Measurements from ENCODE around the gene ANGPTL3.

The ANGPTL3 gene

DNA sequence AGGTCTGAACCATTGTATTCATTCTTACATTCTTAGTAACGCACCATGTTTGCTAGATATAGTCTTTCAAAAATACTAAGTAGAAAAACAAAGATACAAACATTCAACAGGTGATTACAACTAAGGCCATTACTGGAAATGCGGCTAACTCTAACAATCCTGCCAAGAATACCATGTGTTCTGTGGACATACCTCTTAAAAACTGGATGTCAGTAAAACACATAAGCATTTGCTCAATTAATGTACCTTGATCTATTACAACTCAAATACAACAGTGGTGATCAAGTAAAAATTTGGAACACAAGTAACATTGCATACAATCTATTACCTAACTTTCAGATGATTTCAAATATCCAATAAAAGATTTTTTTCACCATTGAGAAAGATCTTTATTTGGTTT lies 15.4 kb downstream of the ANGPTL3 start:
- TF ChIP-seq ZBTB7A (IDR thresholded peaks at IDR 0.05; ENCODE audit: low read depth) (no peak), EGR1 (IDR thresholded peaks at IDR 0.05) (no peak), CREB1 (IDR thresholded peaks at IDR 0.05; ENCODE audit: low read depth) (no peak), EP300 (IDR thresholded peaks at IDR 0.05; ENCODE audit: borderline replicate concordance) (no peak), USF1 (IDR thresholded peaks at IDR 0.05) (no peak)
- TF ChIP-seq, protein P1, sequence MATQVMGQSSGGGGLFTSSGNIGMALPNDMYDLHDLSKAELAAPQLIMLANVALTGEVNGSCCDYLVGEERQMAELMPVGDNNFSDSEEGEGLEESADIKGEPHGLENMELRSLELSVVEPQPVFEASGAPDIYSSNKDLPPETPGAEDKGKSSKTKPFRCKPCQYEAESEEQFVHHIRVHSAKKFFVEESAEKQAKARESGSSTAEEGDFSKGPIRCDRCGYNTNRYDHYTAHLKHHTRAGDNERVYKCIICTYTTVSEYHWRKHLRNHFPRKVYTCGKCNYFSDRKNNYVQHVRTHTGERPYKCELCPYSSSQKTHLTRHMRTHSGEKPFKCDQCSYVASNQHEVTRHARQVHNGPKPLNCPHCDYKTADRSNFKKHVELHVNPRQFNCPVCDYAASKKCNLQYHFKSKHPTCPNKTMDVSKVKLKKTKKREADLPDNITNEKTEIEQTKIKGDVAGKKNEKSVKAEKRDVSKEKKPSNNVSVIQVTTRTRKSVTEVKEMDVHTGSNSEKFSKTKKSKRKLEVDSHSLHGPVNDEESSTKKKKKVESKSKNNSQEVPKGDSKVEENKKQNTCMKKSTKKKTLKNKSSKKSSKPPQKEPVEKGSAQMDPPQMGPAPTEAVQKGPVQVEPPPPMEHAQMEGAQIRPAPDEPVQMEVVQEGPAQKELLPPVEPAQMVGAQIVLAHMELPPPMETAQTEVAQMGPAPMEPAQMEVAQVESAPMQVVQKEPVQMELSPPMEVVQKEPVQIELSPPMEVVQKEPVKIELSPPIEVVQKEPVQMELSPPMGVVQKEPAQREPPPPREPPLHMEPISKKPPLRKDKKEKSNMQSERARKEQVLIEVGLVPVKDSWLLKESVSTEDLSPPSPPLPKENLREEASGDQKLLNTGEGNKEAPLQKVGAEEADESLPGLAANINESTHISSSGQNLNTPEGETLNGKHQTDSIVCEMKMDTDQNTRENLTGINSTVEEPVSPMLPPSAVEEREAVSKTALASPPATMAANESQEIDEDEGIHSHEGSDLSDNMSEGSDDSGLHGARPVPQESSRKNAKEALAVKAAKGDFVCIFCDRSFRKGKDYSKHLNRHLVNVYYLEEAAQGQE (IDR thresholded peaks at IDR 0.05; ENCODE audit: low read depth), result no peak

DNA sequence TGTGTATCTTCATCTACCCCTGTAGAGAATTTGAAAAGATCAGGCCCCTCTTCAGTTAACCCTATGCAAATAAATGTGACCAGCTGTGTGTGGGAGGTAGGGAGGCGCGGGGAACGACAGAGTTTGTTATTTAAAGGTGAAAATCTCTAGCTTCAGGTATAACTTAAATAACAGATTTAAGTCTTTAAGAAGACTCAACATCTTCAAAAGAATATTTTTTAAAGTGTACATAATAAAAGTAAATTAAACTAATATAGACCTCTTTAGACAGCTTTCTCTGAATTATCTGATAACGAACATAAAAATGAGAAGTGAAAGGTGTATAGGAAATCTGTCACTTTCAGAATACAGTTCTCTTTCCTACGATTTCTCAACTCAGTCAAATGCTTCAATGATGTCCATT lies 16.0 kb downstream of the ANGPTL3 start:
- TF ChIP-seq RAD21 (IDR thresholded peaks at IDR 0.05; ENCODE audit: low read depth) (no peak), EGR1 (IDR thresholded peaks at IDR 0.05) (no peak), TCF12 (IDR thresholded peaks at IDR 0.05; ENCODE audit: low read depth) (no peak), TEAD4 (IDR thresholded peaks at IDR 0.05) (no peak)

- TF ChIP-seq EGR1 (IDR thresholded peaks at IDR 0.05) (no peak), YY1 (IDR thresholded peaks at IDR 0.05; ENCODE audit: low read depth) (no peak), USF1 (IDR thresholded peaks at IDR 0.05) (no peak), TEAD4 (IDR thresholded peaks at IDR 0.05) (no peak), CEBPB (IDR thresholded peaks at IDR 0.05) (no peak), TCF12 (IDR thresholded peaks at IDR 0.05; ENCODE audit: low read depth) (no peak), EP300 (IDR thresholded peaks at IDR 0.05; ENCODE audit: borderline replicate concordance) (no peak), MAX (IDR thresholded peaks at IDR 0.05) (no peak), CREB1 (IDR thresholded peaks at IDR 0.05; ENCODE audit: low read depth) (no peak), FOXM1 (IDR thresholded peaks at IDR 0.05; ENCODE audit: borderline replicate concordance, low read depth) (no peak), TAF1 (IDR thresholded peaks at IDR 0.05; ENCODE audit: low read depth) (no peak), NFIC (IDR thresholded peaks at IDR 0.05) (no peak)
- TF ChIP-seq, protein P1 (IDR thresholded peaks at IDR 0.05; ENCODE audit: low read depth), result no peak
These were observed 16.6 kb downstream of the ANGPTL3 start for GRCh38 chr1:62613890-62614289.

DNA sequence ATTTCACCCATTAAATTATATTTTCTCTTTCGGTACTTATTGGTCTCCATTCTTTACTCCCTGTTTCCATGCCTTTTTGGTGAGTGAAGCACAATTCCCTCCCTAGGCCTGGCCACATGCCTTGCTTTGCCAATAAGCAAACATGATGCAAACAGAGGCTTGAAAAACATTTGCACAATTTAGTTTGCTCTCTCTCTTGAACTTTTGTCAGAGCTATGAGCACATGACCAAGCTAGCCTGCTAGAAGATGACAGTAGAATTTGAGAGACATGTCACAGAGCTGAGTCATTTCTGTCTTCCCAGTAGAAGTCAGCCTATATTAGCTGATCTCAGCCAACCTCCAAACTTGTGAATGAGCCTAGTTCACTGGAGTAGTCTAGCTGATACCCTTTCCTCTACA lies 24.6 kb downstream of the ANGPTL3 start:
- TF ChIP-seq ZBTB7A (IDR thresholded peaks at IDR 0.05; ENCODE audit: low read depth) (no peak), USF1 (IDR thresholded peaks at IDR 0.05) (0 out of 2 replicates have a peak, but pooled peaks have one; percentile 26), CREB1 (IDR thresholded peaks at IDR 0.05; ENCODE audit: low read depth) (no peak)

DNA sequence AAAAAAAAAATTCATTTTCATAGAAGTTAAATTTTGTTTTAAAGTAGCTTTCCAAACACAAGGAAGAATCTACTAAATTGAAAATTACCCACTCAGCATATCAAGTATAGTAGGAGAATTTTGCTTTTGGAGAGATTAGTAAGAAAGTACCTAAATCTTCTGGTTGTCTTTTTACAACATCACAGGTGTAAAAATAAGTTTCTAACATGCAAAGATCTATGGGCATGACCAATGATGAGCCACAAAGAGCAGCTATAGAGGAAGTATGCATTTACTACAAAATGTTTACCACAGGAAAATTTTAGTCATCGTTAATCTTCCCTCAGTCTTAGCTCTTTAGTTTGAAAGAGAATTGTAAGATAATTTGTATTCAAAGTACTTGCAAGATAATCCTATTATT lies 28.1 kb downstream of the ANGPTL3 start:
- TF ChIP-seq, protein P1 (IDR thresholded peaks at IDR 0.05; ENCODE audit: low read depth), result no peak
- no peak for TF ChIP-seq CREB1 (IDR thresholded peaks at IDR 0.05; ENCODE audit: low read depth)
- no peak for TF ChIP-seq EP300 (IDR thresholded peaks at IDR 0.05; ENCODE audit: borderline replicate concordance)
- TF ChIP-seq NFIC (IDR thresholded peaks at IDR 0.05), result no peak
- TF ChIP-seq EGR1 (IDR thresholded peaks at IDR 0.05), result no peak
- no peak for TF ChIP-seq CEBPB (IDR thresholded peaks at IDR 0.05)
- TF ChIP-seq FOXM1 (IDR thresholded peaks at IDR 0.05; ENCODE audit: borderline replicate concordance, low read depth), result no peak
- no peak for TF ChIP-seq RAD21 (IDR thresholded peaks at IDR 0.05; ENCODE audit: low read depth)
- no peak for TF ChIP-seq USF1 (IDR thresholded peaks at IDR 0.05)
- no peak for TF ChIP-seq TEAD4 (IDR thresholded peaks at IDR 0.05)
- TF ChIP-seq TCF12 (IDR thresholded peaks at IDR 0.05; ENCODE audit: low read depth), result no peak
- no peak for TF ChIP-seq MAX (IDR thresholded peaks at IDR 0.05)
- no peak for TF ChIP-seq ZBTB7A (IDR thresholded peaks at IDR 0.05; ENCODE audit: low read depth)
- TF ChIP-seq TAF1 (IDR thresholded peaks at IDR 0.05; ENCODE audit: low read depth), result no peak
- TF ChIP-seq YY1 (IDR thresholded peaks at IDR 0.05; ENCODE audit: low read depth), result no peak

Data from Ishikawa (cell line).